GM18861 (cell line): ENCODE results near the gene TGM3.

Experiments used
- ATAC-seq: cut with Tn5 transposase; IDR thresholded peaks from one replicate; pipeline ENCODE4 v1.9.1; 2021; ENCODE audit not compliant: unreplicated experiment

The TGM3 gene

DNA sequence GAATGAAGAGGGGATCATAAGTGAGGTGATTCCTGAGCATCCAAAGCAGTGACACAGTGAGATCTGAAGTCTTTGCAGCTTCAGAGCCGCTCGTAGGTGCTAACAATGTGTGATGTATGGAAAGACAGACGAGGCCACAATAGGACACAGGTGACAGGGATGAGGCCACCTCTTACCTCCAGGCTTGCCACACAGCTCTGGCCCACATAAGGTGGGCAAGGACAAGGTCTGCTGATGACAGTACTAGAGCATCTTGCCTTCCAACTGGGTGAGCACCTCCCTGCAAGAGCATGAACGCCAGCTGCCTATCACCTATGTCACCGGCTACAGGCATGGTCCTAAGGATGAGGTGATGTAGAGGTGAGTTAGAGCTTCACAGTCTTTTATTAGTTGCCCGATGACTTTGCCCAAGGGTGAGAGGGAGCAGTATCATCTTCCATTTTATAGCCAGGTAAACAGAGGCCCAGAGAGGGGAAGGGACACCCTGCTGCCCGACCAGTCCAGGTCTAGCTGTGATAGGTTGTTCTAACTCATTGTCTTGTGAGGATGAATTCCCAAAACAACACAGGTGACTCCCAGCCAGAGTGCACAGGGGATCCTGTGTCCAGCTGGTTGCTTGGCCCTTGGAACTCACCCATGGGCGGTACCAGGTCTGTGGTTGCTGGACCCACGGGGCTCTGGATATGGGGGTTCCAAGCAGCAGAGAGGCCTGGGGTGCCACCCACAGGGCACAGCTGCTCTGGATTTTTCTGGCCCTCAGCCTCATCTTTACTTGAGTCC is 78.7 kb downstream of the TGM3 start:
- ATAC-seq = no peak

GRCh38 chr20:2378893-2379292 is 83.1 kb downstream of the TGM3 start:
- ATAC-seq = no peak

DNA sequence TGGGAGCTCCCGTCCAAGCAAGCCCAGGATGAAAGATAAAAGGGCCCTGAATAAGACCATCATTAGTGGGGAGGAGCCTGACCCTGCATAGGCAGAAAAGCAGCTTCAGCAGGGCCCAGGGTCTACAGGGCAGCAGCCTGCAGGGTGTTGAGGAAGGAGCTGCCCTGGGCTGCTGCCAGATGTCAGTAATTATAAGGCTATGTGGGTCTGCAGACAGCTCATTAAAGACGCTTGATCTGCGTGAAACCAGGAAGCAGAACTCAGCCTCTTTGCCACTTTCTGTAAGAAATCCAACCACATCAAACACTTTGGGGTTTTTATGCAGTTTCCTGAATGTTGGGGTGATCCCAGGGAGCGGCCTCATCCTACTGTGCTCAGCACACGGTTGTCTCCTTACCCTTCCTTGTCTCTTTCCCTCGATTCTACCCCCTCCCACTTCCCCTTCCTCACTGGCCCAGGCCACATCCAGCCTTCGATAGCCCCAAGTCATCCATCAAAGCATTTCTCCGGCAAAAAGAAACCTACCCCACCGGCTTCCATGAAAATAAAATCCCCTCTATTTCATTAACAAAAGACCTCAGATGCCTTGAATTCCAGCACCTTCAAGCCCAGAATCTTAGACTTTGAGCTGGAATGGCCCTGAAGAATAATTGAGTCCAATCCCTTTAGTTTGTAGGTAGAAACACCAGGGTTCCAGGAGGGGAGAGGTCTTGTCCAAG is 83.9 kb downstream of the TGM3 start:
- ATAC-seq = no peak

DNA sequence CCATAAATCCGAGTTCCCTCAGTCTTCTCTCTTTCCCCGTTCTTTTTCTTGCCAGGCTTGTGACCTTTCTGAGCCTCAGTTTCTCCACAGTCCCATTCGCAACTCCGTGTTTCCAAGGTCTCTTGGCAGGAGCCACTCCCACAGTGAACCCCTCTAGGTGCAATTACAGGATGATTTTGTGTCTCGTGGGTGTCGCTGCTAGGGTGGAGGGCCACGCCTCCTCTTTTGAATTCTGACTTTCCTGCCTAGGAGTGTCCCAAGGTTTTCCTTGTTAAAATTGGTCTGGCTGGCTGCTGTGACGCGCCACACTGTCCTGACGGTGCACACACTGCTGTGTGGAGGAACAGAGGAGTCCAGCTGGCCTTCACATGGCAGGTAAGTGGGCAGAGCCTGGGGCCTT is 84.8 kb downstream of the TGM3 start, which contains the start of gene TGM6:
Gene TGM6 (plus strand): TSS at position 301 of the 400 bp plus-strand sequence. CDS start 68 bp downstream, at position 369.
- ATAC-seq = no peak

GRCh38 chr20:2381303-2381702 is 85.5 kb downstream of the TGM3 start:
- ATAC-seq = no peak

DNA sequence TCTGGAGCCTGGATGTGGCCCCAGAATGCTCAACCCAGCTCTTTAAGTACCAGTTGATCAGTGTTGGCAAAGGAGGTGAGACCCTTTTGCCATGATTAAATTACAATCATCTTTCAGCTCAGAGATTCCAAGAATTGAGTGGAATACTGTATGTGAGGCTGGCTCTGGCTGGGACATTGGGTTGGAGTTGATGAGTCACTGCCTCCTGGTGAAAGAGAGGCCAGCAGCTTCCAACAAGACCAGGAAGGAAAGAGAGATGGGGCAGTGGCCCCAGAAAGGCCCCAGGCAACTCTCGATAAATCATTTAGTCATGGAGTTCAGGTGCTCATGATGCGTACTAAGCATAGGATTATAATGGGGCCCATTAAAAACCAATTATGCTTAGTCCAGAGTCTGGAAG is 87.0 kb downstream of the TGM3 start:
- ATAC-seq = no peak

- ATAC-seq = no peak
Observed at GRCh38 chr20:2385026-2385425, 89.2 kb downstream of the TGM3 start.

DNA sequence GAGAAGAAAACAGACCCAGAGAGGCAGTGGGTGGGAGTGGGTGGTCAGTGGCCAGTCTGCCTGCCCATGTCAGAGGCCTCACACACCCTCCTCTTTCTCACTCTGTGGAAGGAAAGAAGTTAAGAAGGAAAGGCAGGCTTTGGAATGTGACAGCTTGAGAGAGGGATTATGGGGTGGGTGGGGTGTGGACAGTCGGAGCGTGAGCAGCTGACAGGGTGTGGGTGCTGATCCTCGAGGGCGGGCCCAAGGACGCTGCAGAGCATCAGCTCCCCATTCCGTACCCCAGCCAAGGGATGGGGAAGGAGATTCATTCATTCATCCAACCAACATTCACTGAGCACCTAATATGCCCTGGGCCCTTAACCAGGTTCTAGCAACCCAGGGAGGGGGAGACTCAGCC is 89.7 kb downstream of the TGM3 start:
- ATAC-seq = no peak

GRCh38 chr20:2386516-2387179 is 90.8 kb downstream of the TGM3 start:
- ATAC-seq = no peak

DNA sequence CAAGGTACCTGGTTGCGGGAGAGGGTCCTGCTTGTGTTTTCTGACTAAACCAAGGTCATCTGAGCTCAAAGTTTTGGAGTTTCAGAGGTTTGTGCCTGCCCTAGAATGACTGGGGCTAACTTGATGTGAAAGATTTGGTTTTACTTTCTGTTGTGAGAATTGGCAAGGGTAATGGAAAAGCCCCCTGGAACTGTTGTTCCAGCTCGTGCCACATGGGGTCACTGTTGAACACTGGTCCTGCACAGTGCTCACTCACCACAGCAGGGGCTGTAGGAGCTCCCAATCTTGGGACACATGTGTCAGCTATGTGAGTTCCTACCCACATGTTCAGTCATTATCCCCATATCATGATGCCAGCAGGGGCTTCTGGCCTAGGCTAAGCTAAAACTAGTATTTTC is 91.4 kb downstream of the TGM3 start:
- ATAC-seq = peak; percentile 54

DNA sequence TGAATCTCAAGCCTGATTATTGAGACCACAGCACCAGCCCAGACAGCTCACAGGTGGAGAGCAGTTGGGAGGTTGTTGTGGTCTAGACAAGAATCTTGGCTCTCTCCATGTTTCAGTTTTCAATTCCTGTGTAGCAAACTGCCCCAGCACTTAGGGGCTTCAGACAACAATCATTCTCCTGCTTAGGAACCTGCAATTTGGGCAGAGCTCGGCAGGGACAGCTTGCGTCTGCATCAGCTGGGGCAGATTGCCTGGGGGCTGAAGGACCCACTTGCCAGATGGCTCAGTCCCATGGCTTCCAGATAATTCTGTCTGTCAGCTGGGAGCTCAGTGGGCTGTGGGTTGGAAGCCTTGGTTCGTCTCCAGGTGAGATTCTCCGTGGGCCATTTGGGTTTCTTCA is 91.8 kb downstream of the TGM3 start:
- ATAC-seq = no peak
